WERI-Rb-1 (cell line): ENCODE results near the gene FNDC3B.

ENCODE experiments used
- DNase-seq: peaks from one replicate; pipeline ENCODE4 v3.0.0-alpha.2; 2020
- H3K27ac ChIP-seq: fragments of 250-450 bp; sonication (Bioruptor Pico); 2 replicates; pipeline ENCODE4 v1.5.1; 2020; ENCODE audit warnings: mild to moderate bottlenecking, moderate library complexity
- H3K27me3 ChIP-seq: fragments of 250-450 bp; sonication (Bioruptor Pico); 2 replicates; pipeline ENCODE4 v1.5.1; 2021; ENCODE audit warnings: mild to moderate bottlenecking, low read depth, moderate library complexity; ENCODE audit not compliant: insufficient read depth, severe bottlenecking
- H3K36me3 ChIP-seq: fragments of 250-450 bp; sonication (Bioruptor Pico); 2 replicates; pipeline ENCODE4 v1.5.1; 2020; ENCODE audit warnings: mild to moderate bottlenecking, moderate library complexity
- H3K4me3 ChIP-seq: 2 replicates; pipeline ENCODE4 v1.5.1; 2011; ENCODE audit warnings: low read depth, mild to moderate bottlenecking, control low read depth, low read length
- H3K9me3 ChIP-seq: fragments of 250-450 bp; sonication (Bioruptor Pico); 2 replicates; pipeline ENCODE4 v1.5.1; 2021; ENCODE audit warnings: mild to moderate bottlenecking, moderate library complexity; ENCODE audit not compliant: severe bottlenecking
- TF ChIP-seq, protein P1 (sequence below): IDR thresholded peaks from 2 replicates; pipeline ENCODE4 v1.5.1; 2011; ENCODE audit warnings: low read depth, mild to moderate bottlenecking, control low read depth, inconsistent platforms, low read length

The FNDC3B gene

DNA sequence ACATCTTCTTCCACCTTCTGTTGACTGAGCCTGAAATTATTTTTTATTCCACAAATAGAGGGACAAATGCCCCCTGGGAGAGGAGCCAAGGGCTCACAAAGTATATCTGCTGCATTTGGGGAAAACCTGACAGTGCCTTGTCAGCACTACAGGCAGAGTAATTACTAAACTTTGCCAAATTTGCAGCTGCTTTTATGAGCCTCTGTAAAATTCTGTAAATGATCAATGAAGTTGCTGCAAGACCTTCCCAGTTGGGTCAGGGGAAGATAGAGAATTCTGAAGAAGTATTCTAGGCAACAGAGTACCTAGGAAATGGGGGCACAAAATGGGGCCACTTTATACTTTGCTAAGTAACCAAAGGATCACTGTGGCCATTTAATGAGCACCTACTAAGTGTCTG, 398.3 kb downstream of the FNDC3B start:
- Histone ChIP-seq H3K9me3 (peaks cover 2% of the 10 kb centered on the region), H3K27me3 (no peaks in the 10 kb centered on the region), H3K4me3 (no peak overlapping the region), H3K36me3 (no peaks in the 10 kb centered on the region), H3K27ac (no peak overlapping the region)
- TF ChIP-seq, protein P1, sequence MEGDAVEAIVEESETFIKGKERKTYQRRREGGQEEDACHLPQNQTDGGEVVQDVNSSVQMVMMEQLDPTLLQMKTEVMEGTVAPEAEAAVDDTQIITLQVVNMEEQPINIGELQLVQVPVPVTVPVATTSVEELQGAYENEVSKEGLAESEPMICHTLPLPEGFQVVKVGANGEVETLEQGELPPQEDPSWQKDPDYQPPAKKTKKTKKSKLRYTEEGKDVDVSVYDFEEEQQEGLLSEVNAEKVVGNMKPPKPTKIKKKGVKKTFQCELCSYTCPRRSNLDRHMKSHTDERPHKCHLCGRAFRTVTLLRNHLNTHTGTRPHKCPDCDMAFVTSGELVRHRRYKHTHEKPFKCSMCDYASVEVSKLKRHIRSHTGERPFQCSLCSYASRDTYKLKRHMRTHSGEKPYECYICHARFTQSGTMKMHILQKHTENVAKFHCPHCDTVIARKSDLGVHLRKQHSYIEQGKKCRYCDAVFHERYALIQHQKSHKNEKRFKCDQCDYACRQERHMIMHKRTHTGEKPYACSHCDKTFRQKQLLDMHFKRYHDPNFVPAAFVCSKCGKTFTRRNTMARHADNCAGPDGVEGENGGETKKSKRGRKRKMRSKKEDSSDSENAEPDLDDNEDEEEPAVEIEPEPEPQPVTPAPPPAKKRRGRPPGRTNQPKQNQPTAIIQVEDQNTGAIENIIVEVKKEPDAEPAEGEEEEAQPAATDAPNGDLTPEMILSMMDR: no peak
- DNase-seq: no peak

DNA sequence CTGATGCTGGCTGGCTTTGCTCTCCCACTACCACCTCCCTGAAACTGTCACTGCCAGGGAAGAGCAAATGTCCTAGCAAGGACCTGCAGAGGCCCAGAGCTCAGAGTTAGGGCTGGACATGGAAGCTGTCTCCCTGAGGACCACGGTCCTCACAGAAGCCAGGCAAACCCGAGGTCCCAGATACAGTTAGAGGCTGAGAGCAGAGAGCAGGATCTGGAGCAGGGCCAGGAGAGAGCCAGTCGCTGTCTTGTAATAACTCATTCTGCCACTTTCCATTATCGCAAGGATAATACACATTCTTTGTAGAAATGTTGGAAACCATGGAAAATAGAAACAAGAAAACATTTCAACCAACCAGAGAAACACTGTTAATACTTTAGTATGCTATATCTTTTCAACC, 398.8 kb downstream of the FNDC3B start:
- H3K9me3 ChIP-seq: no peaks in the 10 kb centered on the region
- H3K27me3 ChIP-seq: no peaks in the 10 kb centered on the region
- H3K4me3 ChIP-seq: no peak overlapping the region
- H3K36me3 ChIP-seq: no peaks in the 10 kb centered on the region
- H3K27ac ChIP-seq: no peak overlapping the region
- DNase-seq: no peak
- TF ChIP-seq, protein P1: no peak

DNA sequence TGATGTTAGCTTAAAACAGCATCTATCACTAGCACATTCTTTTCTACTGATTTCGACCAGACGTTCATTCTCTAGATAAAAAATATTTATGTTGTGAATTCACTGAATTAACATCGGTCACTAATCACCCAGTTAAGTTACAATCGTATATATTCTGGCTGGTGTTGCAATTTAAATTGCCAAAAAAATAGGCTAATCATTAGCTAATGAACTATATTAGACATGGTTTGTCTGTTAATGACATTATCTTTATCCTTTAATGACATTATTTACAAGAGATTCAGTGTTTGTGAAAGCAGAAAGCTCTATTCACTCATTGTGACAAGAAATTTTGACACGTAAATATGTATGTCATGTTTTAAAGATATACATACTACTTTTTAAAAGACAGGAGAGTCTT, 402.2 kb downstream of the FNDC3B start:
- DNase-seq: no peak
- no peaks in the 10 kb centered on the region for H3K27me3 ChIP-seq
- H3K9me3 ChIP-seq: no peaks in the 10 kb centered on the region
- no peak overlapping the region for H3K27ac ChIP-seq
- H3K4me3 ChIP-seq: no peak overlapping the region
- TF ChIP-seq, protein P1: no peak
- no peaks in the 10 kb centered on the region for H3K36me3 ChIP-seq

DNA sequence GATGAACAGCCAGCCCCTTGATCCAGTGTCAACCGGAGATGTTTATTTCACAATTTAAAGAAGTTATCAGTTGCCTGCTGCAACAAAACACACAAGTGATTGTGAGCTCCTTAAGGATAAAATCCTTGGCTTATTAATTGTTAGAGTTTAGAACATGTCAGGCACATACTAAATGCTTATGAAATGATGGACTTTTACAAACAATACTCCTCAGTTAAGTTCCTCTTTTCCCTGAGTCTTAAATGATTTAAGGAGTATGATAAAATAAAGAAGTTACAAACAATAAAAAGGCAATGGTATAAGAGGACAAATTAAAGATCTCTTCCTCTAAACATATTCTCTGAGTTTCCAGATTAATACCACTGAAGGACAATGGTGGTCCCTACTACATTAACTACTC, 403.2 kb downstream of the FNDC3B start:
- TF ChIP-seq, protein P1: no peak
- no peaks in the 10 kb centered on the region for H3K9me3 ChIP-seq
- no peak overlapping the region for H3K4me3 ChIP-seq
- no peaks in the 10 kb centered on the region for H3K36me3 ChIP-seq
- no peaks in the 10 kb centered on the region for H3K27me3 ChIP-seq
- no peak for DNase-seq
- H3K27ac ChIP-seq: no peak overlapping the region

GRCh38 chr3:172444821-172445220, 405.4 kb downstream of the FNDC3B start:
- Histone ChIP-seq H3K9me3 (no peaks in the 10 kb centered on the region), H3K4me3 (no peak overlapping the region), H3K27me3 (no peaks in the 10 kb centered on the region), H3K36me3 (no peaks in the 10 kb centered on the region), H3K27ac (no peak overlapping the region)
- TF ChIP-seq, protein P1: no peak
- DNase-seq: no peak

GRCh38 chr3:172446198-172446597, 406.8 kb downstream of the FNDC3B start:
- Histone ChIP-seq H3K27me3 (no peaks in the 10 kb centered on the region), H3K36me3 (no peaks in the 10 kb centered on the region), H3K4me3 (no peak overlapping the region), H3K27ac (no peak overlapping the region), H3K9me3 (no peaks in the 10 kb centered on the region)
- TF ChIP-seq, protein P1: no peak
- DNase-seq: no peak
